GM19328 (cell line): Measurements from ENCODE around the gene GMPPA.

Experiments
- ATAC-seq: cut with Tn5 transposase; IDR thresholded peaks from one replicate; pipeline ENCODE4 v1.9.1; 2021; ENCODE audit warnings: mild to moderate bottlenecking, moderate library complexity; ENCODE audit not compliant: unreplicated experiment

GMPPA gene

DNA sequence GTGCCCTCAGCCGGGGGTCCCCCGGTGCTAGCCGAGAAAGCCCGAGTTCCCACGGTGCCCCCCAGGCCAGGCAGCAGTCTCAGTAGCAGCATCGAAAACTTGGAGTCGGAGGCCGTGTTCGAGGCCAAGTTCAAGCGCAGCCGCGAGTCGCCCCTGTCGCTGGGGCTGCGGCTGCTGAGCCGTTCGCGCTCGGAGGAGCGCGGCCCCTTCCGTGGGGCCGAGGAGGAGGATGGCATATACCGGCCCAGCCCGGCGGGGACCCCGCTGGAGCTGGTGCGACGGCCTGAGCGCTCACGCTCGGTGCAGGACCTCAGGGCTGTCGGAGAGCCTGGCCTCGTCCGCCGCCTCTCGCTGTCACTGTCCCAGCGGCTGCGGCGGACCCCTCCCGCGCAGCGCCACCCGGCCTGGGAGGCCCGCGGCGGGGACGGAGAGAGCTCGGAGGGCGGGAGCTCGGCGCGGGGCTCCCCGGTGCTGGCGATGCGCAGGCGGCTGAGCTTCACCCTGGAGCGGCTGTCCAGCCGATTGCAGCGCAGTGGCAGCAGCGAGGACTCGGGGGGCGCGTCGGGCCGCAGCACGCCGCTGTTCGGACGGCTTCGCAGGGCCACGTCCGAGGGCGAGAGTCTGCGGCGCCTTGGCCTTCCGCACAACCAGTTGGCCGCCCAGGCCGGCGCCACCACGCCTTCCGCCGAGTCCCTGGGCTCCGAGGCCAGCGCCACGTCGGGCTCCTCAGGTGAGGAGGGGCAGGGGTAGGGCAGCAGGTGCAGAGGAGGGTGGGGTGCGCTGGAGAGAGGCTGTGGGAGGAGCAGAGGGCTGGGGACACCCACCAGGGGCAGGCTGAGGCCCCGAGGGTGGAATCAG lies 14.1 kb upstream of the GMPPA start:
- ATAC-seq: no peak

GRCh38 chr2:219485201-219485580 lies 13.5 kb upstream of the GMPPA start:
- no peak for ATAC-seq

DNA sequence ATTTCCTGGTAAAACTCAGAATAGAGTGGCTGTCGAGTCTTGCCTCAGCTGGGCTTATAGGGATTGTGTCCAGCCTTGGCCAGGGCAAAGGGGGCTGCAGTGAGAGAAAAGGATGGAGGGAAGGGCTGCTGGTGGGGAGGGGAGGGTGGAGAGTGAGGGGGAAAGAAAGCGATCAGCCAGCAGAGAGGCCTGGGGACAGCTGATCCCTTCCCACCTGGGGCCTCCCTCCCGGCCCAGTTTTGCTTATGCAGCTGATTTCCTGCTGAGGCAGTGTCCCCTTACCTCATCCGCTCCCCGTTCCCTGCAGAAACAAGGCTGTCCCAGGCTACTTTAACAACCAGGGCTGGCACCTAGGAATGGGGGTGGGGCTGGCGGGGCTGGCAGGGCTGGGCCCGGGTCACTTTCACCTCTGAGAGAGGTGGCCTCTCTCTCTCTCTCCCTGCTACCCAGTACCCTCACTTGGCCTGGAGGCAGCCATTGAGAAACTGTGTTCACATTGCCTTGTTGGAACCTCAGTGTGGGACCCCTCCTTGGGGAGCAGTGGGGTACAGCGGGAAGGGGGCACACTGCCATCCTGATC lies 12.2 kb upstream of the GMPPA start:
- ATAC-seq: no peak

GRCh38 chr2:219488149-219488843 lies 10.4 kb upstream of the GMPPA start:
- no peak for ATAC-seq

GRCh38 chr2:219488844-219489194 lies 9.9 kb upstream of the GMPPA start:
- ATAC-seq: no peak

- no peak for ATAC-seq
Observed at GRCh38 chr2:219489315-219489714, 9.4 kb upstream of the GMPPA start.

GRCh38 chr2:219490186-219490585 lies 8.5 kb upstream of the GMPPA start:
- ATAC-seq: no peak

DNA sequence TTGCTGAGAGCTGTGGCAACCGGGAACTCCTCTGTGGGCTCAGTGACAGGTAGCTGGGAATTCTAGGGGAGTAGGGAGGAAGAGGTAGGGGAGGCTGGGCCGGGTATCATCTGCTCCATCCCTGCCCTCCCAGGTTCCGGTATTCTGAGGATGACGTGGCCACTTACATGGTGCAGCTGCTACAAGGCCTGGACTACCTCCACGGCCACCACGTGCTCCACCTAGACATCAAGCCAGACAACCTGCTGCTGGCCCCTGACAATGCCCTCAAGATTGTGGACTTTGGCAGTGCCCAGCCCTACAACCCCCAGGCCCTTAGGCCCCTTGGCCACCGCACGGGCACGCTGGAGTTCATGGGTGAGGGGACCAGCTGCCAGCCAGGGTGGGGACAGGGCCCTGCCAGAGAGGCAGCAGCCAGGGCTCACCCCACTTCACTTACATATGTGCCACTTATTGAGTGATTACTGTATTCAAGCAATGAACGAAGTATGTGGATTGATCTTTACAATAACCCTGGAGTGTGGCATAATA lies 8.0 kb upstream of the GMPPA start:
- no peak for ATAC-seq

DNA sequence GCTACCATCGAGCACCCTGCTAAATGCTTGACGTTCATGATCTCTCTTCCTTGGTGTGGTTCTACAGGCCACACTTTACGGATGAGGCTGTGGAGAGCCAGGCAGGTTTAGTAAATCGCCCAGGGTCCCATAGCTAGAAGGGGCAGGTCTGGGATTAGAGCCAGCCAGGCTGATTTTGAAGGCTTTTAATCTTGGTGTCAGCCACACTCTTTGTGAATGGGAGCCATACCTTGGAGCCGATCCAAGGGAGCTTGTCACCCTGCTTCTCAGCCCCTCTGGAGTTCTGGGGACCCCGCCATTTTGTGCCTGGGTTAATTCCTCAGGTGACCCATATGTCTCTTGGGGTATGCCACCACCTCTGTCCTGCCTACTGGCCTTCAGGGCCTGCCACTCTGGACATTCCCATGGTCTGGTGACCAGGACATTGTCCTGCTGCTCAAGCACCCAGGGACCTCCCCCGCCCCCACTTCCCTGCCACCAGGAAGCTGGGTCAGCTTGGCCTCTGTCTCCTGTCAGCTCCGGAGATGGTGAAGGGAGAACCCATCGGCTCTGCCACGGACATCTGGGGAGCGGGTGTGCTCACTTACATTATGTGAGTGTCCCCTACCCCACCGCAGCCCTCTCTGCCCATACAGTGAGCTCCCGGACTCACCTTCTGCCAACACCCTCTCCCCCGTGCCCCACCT lies 7.3 kb upstream of the GMPPA start:
- ATAC-seq: no peak

GRCh38 chr2:219492575-219492974 lies 6.1 kb upstream of the GMPPA start:
- no peak for ATAC-seq

DNA sequence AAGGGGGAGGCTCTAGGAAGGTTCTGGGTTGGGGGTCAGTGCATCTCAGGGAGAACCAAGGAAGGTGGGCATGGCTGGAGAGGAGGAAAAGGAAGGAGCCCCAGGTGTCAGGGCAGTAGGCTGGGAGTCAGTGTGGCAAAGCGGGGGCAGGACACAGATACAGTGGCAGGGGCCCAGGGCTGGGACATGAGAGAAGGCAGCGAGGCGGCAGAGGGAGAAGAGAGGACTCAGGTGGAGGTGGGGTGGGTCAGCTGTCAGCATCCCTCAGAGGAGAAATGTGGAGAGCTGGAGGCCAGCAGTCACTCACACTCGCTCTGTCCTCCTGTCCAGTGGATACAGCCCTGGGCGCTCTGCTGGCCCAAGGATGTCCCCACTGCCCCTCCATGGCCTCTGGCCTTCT lies 5.6 kb upstream of the GMPPA start:
- ATAC-seq: no peak

DNA sequence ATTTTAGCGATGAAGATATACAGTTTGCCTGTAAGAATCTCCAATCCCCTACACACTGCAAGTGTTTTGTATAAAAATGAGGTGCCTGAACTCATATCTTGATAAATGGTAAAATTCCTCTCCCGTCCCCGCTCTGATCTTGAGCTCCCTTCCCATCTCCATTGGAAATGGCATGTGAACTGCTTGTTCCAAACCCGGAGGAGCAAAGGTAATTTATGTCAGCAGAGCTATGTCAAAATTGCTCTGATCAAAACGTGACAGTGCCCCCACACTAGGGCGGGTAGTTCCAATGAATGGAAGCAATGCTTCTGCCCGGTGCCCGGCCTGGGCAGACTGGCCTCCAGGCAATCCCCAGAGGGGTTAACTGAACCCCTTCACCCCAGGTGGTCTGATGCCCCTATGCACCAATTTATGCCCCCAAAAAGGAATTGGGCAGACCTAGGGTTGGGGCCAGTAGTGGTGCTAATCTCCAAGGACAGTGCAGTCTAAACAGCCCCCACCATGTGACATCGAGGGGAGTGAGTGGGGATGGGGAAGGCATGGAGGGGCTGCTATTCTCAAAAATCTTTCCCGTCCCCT lies 3.6 kb upstream of the GMPPA start:
- no peak for ATAC-seq

GRCh38 chr2:219495531-219496122 lies 3.1 kb upstream of the GMPPA start:
- ATAC-seq: no peak

GRCh38 chr2:219496247-219496824 lies 2.4 kb upstream of the GMPPA start:
- ATAC-seq: no peak

DNA sequence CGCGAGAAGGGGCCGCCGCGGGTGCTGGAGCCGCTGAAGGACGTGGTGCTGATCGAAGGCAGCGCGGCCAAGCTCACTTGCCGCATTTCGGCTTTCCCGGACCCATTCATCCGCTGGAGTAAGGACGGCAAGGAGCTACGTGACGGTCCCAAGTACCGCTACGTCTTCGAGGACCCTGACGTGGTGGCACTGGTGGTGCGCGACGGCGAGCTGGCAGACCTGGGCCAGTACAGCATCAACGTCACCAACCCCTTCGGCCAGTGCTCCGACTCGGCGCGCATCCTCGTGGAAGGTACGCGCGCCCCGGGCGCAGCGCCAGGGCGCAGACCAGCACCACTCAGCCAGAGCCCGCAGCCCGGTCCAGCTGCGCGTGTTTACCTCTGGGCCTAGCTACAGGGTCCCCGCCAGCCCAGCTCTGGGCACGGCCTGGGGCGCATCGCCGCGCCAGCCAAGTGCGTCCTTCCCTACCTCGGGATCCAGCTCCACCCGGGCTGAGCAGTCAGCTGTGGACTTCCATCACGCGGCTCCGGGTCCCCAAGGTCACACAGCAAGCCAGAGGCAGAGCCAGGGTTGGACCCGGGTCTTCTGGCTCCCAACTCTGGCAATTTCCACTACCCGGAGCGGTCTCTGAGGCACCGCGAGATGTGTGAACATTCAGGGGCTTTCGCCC lies 1.7 kb upstream of the GMPPA start:
- ATAC-seq: no peak

DNA sequence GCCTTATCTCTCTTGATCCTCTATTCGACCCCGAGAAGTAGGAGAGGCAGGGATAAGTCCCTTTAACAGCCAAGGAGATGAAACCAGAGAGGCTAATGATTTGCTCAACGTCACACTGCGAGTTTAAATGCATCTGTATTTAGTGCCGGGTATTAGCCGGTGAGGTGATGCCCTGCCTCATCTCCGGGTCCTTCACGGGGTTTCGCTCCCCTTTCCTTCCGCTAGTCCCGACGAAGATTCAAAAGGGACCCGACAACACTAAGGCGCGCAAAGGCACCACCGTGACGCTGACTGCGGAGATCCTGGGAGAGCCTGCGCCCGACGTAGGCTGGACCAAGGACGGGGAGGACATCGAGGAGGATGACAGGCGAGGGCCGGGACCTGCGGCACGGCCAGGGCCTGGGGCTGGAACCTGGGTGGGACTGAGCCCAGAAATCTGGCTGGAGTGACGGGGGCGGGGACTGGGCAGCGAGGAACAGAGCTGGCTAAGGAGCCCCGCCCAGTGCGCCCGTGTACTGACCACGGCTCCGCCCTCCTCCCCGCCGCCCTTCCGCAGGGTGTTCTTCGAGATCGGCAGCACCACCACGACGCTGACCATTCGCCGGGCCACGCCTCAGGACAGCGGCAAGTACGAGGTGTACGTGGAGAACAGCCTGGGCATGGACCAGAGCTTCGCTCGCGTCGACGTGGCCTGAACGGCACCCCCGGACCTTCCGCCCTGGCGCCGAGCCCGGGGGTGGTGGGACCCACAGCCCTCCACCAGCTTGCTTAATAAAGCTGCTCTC lies 1.0 kb upstream of the GMPPA start:
- ATAC-seq: no peak

DNA sequence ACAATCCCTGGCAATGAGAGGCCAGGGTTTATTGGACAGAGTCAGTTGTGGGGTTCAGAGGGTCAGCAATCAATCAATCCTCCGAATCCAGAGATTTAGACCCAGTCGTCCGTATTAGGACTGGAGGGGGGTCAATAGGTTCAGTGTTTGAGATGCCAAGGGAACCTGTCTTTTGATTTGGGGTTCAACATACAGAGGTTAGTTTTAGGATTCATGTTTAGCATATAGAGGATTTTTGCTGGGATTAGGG lies 292 bp downstream of the GMPPA start:
- no peak for ATAC-seq

DNA sequence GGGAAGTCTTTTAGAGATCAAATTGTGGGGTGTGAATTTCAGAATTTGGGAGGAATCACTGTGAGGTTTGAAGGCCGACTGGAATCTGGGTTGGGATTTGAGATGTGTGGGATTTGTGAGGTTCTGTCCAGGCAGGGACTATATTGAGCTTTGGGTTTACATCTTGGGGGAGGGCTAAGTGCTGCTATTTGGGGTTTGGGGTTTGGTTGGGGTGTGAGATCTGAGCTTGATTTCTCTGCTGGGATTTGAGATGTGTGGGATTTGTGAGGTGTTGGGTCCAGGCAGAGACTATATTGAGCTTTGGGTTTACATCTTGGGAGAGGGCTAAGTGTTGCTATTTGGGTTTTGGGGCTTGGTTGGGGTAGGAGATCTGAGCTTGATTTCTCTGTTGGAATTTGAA lies 864 bp downstream of the GMPPA start:
- ATAC-seq: no peak

DNA sequence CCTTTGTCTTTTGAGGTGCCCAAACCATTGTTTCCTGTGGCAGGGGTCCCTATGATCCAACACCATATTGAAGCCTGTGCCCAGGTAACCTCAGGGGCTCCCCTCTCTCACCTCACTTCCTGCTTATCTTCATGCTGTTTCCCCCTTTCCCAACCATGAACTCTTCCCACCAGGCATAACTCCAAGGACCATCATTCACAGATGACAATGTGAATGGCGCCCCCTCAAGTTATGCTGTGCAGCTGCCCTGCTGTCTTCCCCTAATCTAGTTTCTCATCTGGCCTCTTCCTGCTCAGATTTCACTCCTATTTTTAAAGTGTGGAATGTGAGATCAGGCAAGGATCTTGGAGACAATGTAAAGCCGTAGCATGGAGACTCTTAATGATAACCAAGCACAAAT lies 1.4 kb downstream of the GMPPA start:
- no peak for ATAC-seq
